Activated CD4-positive, CD25-positive, alpha-beta regulatory T cell treated with anti-CD3 and anti-CD28 coated beads, Interleukin-2, amount 50 U/mL, for 16 hours (primary cell): Measurements from ENCODE around the gene SLC9A9.
A peak's percentile ranks its signal among the peaks of the same experiment; 100 is the strongest.
"Not testable (repeated sequence)": the region's sequence is repeated elsewhere in the genome, so short reads cannot be mapped to it uniquely, and the experiment has no call there.

Experiments
- DNase-seq: peaks from one replicate; pipeline ENCODE4 v3.0.0-alpha.2; 2020; ENCODE audit warnings: low read depth, low spot score

The SLC9A9 gene

GRCh38 chr3:143847787-143848631, at the start of gene SLC9A9:
Gene SLC9A9, minus strand, starts transcription at chr3:143848468. Its CDS starts 146 bp downstream, at chr3:143848322.
- DNase-seq = peak; percentile 22

DNA sequence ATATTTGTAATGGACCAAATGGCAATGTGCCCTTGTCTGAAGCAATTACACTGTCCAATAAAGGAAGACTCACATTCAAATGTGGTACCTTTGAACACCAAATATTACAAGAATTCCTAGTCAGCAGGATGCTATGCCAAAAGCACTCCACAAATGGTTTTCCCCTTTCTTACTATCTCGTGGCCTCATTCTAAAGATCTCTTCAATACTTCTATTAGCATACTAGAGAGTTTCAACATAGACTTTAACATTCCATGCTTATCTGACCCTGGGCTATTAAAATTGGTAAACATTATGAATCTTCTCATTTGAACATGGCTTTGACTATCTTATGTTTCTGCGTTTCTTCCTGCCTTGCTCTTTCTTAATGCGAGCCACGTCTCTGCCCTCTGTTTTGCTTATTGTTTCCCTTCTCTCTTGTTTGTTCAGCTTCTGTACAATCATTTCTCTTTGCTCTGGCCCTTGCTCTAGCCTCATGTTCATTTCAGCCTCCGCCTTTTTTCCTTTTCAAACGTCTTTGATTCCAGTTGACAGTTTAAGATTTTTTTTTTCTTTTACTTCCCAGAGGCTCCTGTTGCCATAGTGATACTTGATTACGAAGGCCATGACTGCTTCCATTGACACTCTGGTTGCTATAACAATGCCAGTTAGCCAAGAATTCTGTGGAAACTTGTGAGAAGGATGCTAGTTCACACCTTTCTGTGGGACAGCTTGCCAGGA, 49.5 kb upstream of the SLC9A9 start:
- DNase-seq = no peak

DNA sequence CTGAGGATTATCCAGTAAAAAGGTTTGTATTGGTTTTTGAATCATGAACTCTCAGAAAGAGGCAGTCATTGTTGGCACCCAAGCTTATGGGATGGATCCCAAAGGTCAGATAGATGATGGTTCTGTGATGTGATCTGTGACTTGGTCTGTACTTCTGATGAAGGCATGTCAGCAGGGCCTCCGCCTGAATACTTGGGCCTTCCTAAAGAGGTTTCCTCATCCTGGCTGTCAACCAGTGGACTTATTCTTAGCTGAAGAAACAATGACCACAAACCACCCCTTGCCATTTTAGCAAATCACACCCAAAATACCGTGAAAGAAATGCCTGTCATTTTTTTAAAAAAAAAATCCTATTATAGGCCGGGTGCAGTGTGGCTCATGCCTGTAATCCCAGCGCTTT, 48.2 kb upstream of the SLC9A9 start:
- no peak for DNase-seq

GRCh38 chr3:143895805-143896204, 47.5 kb upstream of the SLC9A9 start:
- no peak for DNase-seq

DNA sequence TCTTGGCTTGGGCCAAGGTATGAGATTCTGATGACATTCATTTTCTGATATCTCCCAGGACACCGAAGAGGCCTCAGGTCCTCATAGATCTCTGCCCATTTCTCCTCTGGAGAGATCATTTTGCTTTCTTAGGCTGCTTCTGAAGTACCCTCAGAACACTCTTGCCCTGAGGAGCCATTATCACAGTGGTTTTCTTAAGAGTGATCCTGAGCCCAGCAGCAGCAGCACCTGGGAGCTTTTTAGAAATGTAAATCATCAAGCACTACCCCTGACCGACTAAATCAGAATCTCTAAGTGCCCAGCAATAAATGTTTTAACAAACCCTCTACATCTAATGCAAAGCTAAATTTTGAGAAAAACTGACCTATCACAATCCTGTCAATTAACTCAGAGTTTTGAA, 40.6 kb upstream of the SLC9A9 start:
- no peak for DNase-seq

GRCh38 chr3:143888166-143888565, 39.9 kb upstream of the SLC9A9 start:
- no peak for DNase-seq

DNA sequence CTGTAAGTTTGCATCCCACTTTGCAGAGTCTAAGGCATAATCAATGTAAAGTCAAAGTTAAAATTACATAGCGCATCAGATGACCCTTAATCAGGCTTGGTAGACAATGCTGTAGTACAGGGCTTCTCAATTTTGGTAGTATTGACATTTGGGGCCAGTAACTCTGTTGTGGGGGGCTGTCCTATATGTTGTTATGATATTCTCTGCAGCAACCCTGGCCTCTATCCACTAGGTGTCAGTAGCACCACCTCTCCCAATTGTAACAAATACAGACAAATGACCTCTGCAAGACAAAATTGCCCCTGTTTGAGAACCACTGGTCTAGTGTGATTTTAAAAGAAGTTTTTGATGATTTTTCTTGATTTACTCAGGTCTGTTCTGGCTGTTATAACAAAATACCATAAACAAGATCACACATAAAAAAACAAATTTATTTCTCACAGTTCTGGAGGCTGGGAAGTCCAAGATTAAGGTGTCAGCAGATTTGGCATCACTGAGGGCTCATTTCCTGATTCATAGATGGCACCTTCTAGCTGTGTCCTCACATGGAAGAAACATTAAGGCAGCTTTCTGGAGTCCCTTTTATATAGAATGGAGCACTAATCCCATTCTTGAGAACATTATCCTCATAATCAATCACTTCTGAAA, 37.6 kb upstream of the SLC9A9 start:
- DNase-seq = no peak

DNA sequence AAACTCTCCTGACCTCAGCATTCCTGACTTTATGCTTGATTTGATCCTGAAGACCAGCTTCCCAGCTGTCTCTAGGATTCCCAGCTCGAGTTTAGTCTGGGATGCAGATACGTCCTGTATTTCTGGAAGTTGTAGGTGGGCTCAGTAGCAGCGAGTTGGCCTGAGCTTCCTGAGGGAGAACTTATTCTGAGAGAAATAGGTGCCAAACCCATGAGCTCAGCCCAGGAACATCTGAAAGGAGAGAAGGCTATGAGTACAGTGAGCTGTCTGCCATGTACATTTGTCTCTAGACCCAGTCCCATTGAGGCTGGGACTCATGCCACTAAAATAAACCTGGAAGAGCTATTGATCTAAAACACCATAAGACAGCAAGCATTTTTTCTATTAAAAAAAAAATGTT, 36.6 kb upstream of the SLC9A9 start:
- DNase-seq = no peak

- DNase-seq = no peak
These were observed 34.9 kb upstream of the SLC9A9 start for GRCh38 chr3:143883151-143883550.

- no peak for DNase-seq
These were observed 32.8 kb upstream of the SLC9A9 start for GRCh38 chr3:143881095-143881494.

DNA sequence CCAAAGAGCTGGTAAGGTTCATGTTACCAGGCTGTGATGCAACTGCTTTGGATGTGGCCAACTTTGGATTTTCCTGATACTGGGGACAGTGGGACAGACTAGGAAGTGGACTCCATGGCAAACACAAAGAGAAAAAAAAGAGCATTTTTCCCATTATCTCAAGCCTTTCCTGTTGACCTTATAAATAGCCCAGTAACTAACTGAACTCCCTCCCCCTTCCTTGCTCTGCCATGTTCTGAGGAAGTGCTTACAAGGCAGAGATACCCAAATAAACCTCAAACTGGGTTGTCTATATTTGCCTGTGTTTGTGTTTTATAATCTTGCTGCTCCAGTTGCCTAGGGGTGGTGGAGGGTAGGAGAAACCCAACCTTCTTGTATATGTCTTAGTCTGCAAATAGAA, 27.3 kb upstream of the SLC9A9 start:
- DNase-seq = no peak

DNA sequence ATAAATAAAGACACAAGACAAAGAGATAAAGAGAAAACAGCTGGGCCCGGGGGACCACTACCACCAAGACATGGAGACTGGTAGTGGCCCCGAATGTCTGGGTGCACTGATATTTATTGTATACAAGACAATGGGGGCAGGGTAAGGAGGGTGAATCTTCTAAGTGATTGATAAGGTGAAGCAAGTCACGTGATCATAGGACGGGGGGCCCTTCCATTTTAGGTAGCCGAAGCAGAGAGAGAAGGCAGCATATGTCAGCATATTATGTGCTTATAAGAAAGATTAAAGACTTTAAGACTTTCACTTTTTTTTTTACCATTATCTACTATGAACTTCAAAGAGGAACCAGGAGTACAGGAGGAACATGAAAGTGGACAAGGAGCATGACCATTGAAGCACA, 25.3 kb upstream of the SLC9A9 start:
- DNase-seq = not testable (repeated sequence)

DNA sequence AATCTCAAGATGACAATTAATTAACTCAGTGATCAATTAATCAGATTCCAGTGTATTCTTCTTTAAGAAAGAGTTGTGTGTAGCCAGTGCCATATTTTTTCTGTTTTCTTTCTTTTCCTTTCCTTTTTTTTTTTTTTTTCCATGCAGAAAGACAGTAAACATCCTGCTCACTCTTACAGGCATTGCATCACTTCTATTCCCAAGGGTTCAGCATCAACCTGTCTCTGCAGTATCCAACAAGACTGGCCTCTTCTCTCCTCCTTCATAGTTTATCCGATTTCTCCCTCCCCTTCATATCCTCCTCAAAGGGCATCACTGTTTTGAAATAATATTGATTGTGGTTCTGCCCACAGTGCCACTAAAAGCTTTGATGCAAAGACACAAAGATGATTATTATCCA, 17.0 kb upstream of the SLC9A9 start:
- no peak for DNase-seq

- no peak for DNase-seq
These were observed 11.4 kb upstream of the SLC9A9 start for GRCh38 chr3:143859465-143860203.

- no peak for DNase-seq
These were observed 8.1 kb upstream of the SLC9A9 start for GRCh38 chr3:143856252-143856970.

DNA sequence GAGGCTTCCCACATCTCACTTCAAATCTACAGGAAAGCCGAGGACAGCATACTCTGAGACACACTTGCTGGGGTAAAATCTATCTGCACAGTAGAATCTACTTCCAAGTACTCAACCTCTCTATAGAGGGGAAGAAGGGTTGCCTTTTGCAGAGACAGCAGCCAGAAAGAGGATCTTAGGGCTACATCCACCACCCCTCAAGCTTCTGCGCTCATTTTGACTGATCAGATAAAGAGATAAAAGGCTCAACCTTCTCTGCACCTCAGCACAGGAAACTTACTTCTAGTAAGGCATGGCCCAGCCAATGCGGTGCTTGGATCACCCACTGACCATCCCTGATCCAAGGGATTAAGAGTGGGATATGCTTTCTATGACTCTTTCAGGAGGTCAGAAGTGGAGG, 6.9 kb upstream of the SLC9A9 start:
- no peak for DNase-seq

DNA sequence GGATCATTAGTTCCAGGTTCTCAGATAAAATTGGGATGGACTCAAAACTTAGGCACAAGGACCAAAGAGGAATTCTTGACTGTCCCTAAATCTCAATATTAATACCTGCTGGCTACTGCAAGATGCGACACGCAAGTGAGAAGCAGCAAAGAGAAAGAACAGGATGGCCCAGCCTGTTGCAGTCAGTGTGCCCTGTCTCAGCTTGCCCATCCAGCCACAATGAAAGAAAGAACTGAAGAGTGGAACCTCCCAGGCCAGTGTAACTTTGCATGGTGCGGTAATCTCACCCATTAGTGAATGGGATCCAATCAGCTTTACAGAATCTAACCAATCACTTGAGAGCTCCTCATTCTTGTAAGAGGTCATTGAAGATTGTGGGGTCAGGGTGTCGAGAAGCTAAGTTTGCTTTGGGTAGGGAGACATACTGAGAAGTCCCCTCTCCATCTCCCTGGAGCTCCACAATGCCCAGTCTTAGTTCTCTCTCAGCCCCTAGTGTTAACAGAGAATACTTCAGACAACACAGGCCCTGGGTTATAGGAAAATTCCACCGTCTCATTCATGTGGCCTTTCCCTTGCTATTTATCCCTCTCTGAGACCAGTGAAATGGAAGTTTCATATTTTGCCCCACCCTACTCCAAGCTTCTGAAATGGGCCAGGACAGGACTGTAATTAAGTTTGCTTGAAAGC, 3.2 kb upstream of the SLC9A9 start:
- no peak for DNase-seq

DNA sequence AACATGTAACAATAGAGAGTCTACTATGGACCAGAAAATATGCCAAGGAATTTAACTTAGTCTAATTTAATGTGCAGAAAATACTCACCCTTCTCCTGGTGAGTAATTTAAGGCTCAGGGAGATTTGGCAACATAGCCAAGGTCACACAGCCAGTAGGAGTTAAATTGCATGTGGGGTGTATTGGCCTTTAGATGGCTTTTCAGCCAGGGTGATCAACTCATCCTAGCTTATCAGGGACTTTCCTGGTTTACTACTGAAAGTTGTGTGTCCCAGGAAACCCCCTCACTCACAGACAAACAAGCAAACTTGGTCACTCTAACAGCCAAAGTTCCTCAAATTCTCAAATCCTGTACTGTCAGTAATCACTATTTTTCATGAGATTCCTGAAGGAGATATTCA, 2.6 kb upstream of the SLC9A9 start:
- DNase-seq = no peak

GRCh38 chr3:143849854-143850549, 1.7 kb upstream of the SLC9A9 start:
- DNase-seq = no peak

DNA sequence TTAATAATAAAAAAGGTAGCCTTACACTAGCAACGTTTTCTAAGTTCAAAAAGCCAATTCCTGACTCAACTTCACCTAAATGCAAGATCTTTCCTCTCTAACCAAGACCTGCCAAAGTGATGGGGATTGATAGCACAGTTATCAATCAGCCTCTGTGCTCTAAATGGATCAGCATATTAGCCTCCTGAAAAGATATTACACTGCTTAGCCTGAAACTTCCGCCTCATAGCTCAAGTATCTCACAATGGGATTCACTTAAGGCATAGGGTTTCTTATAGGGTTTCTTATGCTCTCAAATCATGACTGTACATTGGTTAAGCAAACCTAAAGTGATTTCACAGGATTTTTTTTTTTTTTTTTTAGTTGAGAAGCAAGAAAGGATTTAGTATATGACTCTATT, 436 bp upstream of the SLC9A9 start:
- no peak for DNase-seq
